CD4-positive, alpha-beta T cell treated with Interleukin-6 for 4 hours (primary cell): Measurements from ENCODE around the gene PTPRT.
"Not testable (repeated sequence)": the region's sequence is repeated elsewhere in the genome, so short reads cannot be mapped to it uniquely, and the experiment has no call there.

Experiments
- DNase-seq: peaks from one replicate; pipeline ENCODE4 v3.0.0-alpha.2; 2020; ENCODE audit warnings: mixed read lengths

PTPRT gene

GRCh38 chr20:42963796-42964195, 225.9 kb downstream of the PTPRT start:
- no peak for DNase-seq

GRCh38 chr20:42961771-42962170, 227.9 kb downstream of the PTPRT start:
- DNase-seq: no peak

GRCh38 chr20:42959996-42960395, 229.7 kb downstream of the PTPRT start:
- no peak for DNase-seq

GRCh38 chr20:42958367-42959069, 231.2 kb downstream of the PTPRT start:
- no peak for DNase-seq

- DNase-seq: no peak
Measured at GRCh38 chr20:42957704-42958095, 232.0 kb downstream of the PTPRT start.

- DNase-seq: no peak
Measured at GRCh38 chr20:42957018-42957703, 232.5 kb downstream of the PTPRT start.

GRCh38 chr20:42955713-42956112, 234.0 kb downstream of the PTPRT start:
- no peak for DNase-seq

GRCh38 chr20:42954951-42955350, 234.8 kb downstream of the PTPRT start:
- DNase-seq: no peak

GRCh38 chr20:42949950-42950349, 239.8 kb downstream of the PTPRT start:
- DNase-seq: no peak

- no peak for DNase-seq
Measured at GRCh38 chr20:42945234-42945994, 244.3 kb downstream of the PTPRT start.

- no peak for DNase-seq
Measured at GRCh38 chr20:42941629-42942028, 248.1 kb downstream of the PTPRT start.

- no peak for DNase-seq
Measured at GRCh38 chr20:42938441-42939205, 251.1 kb downstream of the PTPRT start.

GRCh38 chr20:42936482-42936881, 253.2 kb downstream of the PTPRT start:
- no peak for DNase-seq

GRCh38 chr20:42924215-42924614, 265.5 kb downstream of the PTPRT start:
- DNase-seq: no peak

- no peak for DNase-seq
Measured at GRCh38 chr20:42923348-42923918, 266.3 kb downstream of the PTPRT start.

GRCh38 chr20:42920776-42921175, 268.9 kb downstream of the PTPRT start:
- no peak for DNase-seq

- DNase-seq: no peak
Measured at GRCh38 chr20:42919316-42919715, 270.4 kb downstream of the PTPRT start.

GRCh38 chr20:42915081-42915480, 274.6 kb downstream of the PTPRT start:
- no peak for DNase-seq

- DNase-seq: no peak
Measured at GRCh38 chr20:42914302-42914701, 275.4 kb downstream of the PTPRT start.

- not testable (repeated sequence) for DNase-seq
Measured at GRCh38 chr20:42910808-42911207, 278.9 kb downstream of the PTPRT start.

GRCh38 chr20:42907730-42908129, 282.0 kb downstream of the PTPRT start:
- no peak for DNase-seq

- DNase-seq: no peak
Measured at GRCh38 chr20:42906120-42906519, 283.6 kb downstream of the PTPRT start.

GRCh38 chr20:42902509-42902908, 287.2 kb downstream of the PTPRT start:
- DNase-seq: no peak
